GM10266 (cell line): ENCODE data around the gene PSMB11.

ENCODE experiments used
- DNase-seq: peaks from one replicate; pipeline ENCODE4 v3.0.0; 2012; ENCODE audit errors: extremely low spot score
- TF ChIP-seq, protein P1 (sequence below): IDR thresholded peaks from 2 replicates; pipeline ENCODE4 v1.5.1; 2012; ENCODE audit warnings: mild to moderate bottlenecking, low read depth; ENCODE audit not compliant: control insufficient read depth, insufficient read depth; ENCODE audit errors: missing control alignments

Gene PSMB11

DNA sequence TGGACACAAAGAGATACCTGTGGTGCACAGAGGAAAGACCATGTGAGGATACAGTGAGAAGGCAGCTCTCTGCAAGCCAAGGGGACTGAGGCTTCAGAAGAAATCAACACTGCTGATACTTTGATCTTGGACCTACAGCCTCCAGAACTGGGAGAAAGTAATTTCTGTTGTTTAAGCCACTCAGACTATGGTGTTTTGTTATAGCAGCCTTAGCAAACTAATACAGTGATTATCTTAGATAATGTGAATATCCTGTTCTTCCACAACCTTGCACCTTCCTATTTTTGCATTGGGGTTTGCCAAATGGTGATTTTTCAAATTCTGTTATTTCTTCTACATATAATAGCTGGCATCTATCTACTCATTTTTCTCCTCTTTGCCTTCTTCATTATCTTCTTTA is 23.9 kb upstream of the PSMB11 start:
- TF ChIP-seq, protein P1, sequence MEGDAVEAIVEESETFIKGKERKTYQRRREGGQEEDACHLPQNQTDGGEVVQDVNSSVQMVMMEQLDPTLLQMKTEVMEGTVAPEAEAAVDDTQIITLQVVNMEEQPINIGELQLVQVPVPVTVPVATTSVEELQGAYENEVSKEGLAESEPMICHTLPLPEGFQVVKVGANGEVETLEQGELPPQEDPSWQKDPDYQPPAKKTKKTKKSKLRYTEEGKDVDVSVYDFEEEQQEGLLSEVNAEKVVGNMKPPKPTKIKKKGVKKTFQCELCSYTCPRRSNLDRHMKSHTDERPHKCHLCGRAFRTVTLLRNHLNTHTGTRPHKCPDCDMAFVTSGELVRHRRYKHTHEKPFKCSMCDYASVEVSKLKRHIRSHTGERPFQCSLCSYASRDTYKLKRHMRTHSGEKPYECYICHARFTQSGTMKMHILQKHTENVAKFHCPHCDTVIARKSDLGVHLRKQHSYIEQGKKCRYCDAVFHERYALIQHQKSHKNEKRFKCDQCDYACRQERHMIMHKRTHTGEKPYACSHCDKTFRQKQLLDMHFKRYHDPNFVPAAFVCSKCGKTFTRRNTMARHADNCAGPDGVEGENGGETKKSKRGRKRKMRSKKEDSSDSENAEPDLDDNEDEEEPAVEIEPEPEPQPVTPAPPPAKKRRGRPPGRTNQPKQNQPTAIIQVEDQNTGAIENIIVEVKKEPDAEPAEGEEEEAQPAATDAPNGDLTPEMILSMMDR = no peak
- DNase-seq = no peak

DNA sequence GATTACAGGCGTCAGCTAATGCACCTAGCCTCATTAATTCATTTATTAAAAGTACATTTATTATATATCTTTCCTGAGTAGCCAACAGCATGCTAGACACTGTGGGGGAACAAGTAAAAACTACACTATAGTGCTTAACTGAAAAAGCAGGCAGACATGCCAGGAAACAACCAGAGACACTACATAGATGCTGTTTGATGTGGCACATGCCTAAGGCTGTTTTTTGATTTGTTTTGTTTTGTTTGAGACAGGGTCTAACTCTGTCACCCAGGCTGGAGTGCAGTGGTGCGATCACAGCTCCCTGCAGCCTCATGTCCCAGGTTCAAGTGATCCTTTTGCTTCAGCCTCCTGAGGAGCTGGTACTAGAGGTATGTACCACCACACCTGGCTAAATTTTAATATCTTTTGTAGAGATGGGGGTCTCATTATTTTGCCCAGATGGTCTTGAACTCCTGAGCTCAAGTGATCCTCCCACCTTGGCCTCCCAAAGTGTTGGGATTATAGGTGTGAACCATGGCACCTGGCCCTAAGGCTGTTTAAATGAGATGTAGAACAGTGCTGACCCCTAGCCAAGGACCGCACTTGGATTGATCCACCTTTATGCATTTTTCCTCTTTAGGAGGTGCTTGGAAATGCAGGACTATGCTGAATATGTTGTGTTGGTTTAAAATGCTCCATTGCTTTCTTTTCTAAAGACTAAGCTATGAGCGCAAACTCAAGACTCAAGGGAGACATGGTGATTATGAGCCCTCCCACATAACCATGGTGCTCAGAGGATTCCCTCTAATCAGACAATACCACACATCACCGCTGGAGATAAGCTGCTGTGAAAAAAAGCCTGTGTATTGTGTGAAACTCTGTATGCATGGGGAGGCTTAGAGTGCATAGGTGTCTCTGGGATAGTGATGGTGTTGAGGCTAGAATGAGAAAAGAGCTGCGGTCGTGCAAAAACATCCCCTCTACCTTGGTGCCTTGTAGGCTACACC is 21.6 kb upstream of the PSMB11 start:
- no peak for DNase-seq
- TF ChIP-seq, protein P1 = no peak

DNA sequence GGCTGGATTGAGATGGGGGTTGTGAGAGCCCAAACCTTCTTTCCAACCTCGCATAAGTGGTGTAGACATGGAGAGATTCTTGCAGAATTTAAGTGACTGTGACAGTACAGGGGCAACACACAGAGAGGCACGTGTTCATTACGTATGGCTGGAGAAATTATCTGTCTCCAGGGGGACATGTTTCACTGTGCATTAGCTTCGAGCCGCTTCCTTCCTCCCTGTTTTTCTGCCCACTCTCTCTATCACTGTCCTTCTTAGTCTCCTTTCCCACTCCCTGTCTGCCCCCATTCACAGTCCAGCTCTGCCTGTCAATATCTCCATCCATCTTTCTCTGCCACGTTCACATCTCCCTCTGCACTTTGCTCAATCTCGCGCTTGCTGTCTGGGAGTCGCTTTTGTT is 20.6 kb upstream of the PSMB11 start:
- TF ChIP-seq, protein P1 = no peak

DNA sequence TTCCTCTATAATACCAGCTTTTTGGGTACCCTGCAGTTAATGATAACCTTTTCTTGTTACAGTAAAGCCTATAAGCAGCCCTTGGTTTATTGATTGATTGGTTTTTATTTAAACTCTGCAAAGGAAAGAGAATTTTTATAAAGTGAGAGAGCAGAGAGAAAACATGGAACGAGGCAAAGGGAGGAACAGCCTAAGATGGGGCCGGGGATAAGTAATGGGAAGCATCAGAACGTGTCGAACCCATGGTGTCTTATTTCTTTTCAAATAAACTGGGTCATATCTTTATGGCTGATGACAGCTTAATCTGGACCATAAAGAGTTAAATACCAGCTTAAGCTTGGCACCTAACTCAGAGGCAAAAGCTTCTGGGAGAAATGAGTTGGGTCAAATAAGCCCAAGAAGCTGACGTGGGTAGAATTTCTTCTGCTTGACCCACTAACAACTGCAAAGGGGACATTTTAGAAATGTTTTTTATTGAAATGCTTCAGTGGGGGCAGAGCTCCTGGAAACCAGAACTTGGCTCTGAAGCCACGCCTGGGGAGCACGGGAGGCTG is 20.0 kb upstream of the PSMB11 start:
- TF ChIP-seq, protein P1 = no peak
- DNase-seq = no peak

More for the DNA sequence above, 20.6 kb upstream of the PSMB11 start:
- DNase-seq = no peak

DNA sequence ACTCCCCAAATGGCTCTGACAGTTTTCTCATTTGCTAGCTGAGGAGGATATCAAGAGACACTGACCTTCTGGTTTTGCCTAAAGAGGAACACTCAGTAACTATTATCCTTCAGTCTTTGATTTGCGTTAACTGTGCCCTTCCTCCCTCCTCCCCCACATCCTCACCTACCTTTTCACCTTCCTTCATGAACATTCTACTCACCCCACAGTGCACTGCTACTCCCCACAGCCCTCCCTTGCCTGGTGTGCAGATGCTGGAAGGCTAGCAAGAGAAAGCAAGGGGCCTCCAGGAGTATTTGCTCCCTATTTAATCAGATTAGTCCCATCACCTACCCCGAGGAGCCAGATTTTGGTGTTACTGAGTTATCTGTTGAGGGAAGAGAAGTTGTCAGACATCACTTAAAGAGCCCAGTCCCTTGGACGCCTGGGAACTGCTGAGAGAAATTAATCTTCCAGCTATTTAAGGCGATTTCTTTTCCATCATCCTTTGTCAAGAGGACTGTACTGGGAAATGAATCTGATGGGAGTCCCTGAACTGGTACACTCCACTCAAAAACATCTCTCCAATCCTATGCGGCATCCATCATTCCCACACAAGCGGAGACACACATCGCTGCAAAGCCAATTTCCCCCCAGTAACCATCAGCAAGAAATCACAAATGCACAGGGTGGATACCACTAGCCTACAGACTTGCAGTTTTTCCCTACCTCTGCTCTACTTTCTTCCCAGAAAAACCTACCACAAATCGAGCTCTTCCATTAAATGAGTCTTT is 18.8 kb upstream of the PSMB11 start:
- DNase-seq = no peak
- TF ChIP-seq, protein P1 = no peak

DNA sequence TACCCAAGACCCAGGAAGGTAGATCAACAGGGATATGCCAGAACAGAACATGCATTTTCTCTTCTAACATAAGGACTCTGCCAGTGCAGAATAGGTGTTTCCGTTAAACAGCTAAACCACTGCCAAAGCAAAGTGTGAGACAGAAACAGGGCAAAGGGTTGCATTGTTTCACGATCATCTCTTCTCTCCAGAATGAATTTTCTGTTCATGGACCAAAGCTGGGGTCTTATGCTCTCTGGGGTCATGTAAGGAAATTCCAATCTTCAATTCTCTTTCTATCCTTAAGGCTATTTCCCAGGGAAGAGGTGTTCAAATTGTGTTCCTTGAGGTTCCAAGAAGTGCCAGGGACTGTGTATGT is 18.2 kb upstream of the PSMB11 start:
- TF ChIP-seq, protein P1 = no peak
- DNase-seq = no peak
